Upper lobe of right lung (tissue), 1 donor: ENCODE data around the gene STX10. TPM values are rescaled to one million over a fixed set of nuclear protein-coding genes. Genes with fewer than 3 reads are reported as not detected.

ENCODE experiments used
- ATAC-seq: fragments of 200-7000 bp; cut with Tn5 transposase; one replicate; pipeline ENCODE4 v1.9.1; 2020; ENCODE audit warnings: mild to moderate bottlenecking, moderate library complexity
- DNase-seq: peaks from one replicate; pipeline ENCODE4 v3.0.0-alpha.2; 2020
- H3K27ac ChIP-seq: fragments of 200-600 bp; one replicate; pipeline ENCODE4 v1.8.0; 2022
- H3K27me3 ChIP-seq: fragments of 200-600 bp; one replicate; pipeline ENCODE4 v1.8.0; 2022; ENCODE audit warnings: mild to moderate bottlenecking
- H3K36me3 ChIP-seq: fragments of 200-600 bp; one replicate; pipeline ENCODE4 v1.8.0; 2022
- H3K4me1 ChIP-seq: fragments of 200-600 bp; one replicate; pipeline ENCODE4 v1.8.0; 2022
- H3K4me3 ChIP-seq: fragments of 200-600 bp; one replicate; pipeline ENCODE4 v1.8.0; 2022; ENCODE audit warnings: mild to moderate bottlenecking
- H3K9me3 ChIP-seq: fragments of 200-600 bp; one replicate; pipeline ENCODE4 v1.8.0; 2022
- CTCF ChIP-seq: fragments of 200-600 bp; IDR thresholded peaks from one replicate; pipeline ENCODE4 v1.8.0; 2022; ENCODE audit warnings: antibody characterized with exemption
- intact Hi-C: fragments of 100-400 bp; cut with DNase I; formaldehyde crosslinking; loops from one replicate; pipeline ENCODE4 v1.11.0; 2022
- total RNA-seq: library from RNA; stranded (reverse); fragmentation: NEBNext Ultra II Directional; extraction: Animal tissue kit (Norgen Biotek cat#: 25700); gene quantifications from one replicate; pipeline ENCODE4 v1.2.1, GENCODE V29; 2021
- donor health status: DM: no; HTN: yes; CAD: no; lungs with severe emphysema.

The STX10 gene
- total RNA-seq, 1 donor from 2014 or later, result 65.4 TPM

- DNase-seq (no peak), ATAC-seq (no peak)
- Histone ChIP-seq H3K36me3 (peaks cover 18% of the 10 kb centered on the region), H3K27me3 (no peaks in the 10 kb centered on the region), H3K4me1 (peaks cover 9% of the 10 kb centered on the region), H3K27ac (no peak overlapping the region), H3K4me3 (no peak overlapping the region), H3K9me3 (no peaks in the 10 kb centered on the region)
- no peak for TF ChIP-seq CTCF
- intact Hi-C loops, result no loop called here
Measured at GRCh38 chr19:13146763-13147563, 3.2 kb downstream of the STX10 start.

- no peak overlapping the region for H3K27ac ChIP-seq
Measured at GRCh38 chr19:13139633-13140311, 10.4 kb downstream of the STX10 start.

GRCh38 chr19:13138916-13139198 lies 11.3 kb downstream of the STX10 start:
- Histone ChIP-seq H3K27me3 (no peaks in the 10 kb centered on the region), H3K4me1 (no peaks in the 10 kb centered on the region), H3K9me3 (no peaks in the 10 kb centered on the region), H3K36me3 (peaks cover 36% of the 10 kb centered on the region), H3K4me3 (no peak overlapping the region), H3K27ac (no peak overlapping the region)
- ATAC-seq, result no peak
- intact Hi-C loops, result no loop called here
- no peak for DNase-seq
- no peak for TF ChIP-seq CTCF

More at GRCh38 chr19:13139633-13140311, 10.4 kb downstream of the STX10 start:
- Histone ChIP-seq H3K9me3 (no peaks in the 10 kb centered on the region), H3K4me1 (no peaks in the 10 kb centered on the region), H3K27me3 (no peaks in the 10 kb centered on the region), H3K4me3 (no peak overlapping the region), H3K36me3 (peaks cover 45% of the 10 kb centered on the region)
- DNase-seq, result no peak
- ATAC-seq, result no peak
- no peak for TF ChIP-seq CTCF
- intact Hi-C loops, result no loop called here

- no peak overlapping the region for H3K27ac ChIP-seq
- ATAC-seq (no peak), DNase-seq (no peak)
- H3K4me3 ChIP-seq, result no peak overlapping the region
- TF ChIP-seq CTCF, result no peak
- H3K9me3 ChIP-seq, result no peaks in the 10 kb centered on the region
- peaks cover 34% of the 10 kb centered on the region for H3K36me3 ChIP-seq
- intact Hi-C loops, result no loop called here
- peaks cover under 1% of the 10 kb centered on the region for H3K4me1 ChIP-seq
- no peaks in the 10 kb centered on the region for H3K27me3 ChIP-seq
Measured at GRCh38 chr19:13138171-13138915, 11.8 kb downstream of the STX10 start.

- Histone ChIP-seq H3K4me1 (peaks cover 5% of the 10 kb centered on the region), H3K9me3 (no peaks in the 10 kb centered on the region), H3K36me3 (peaks cover 34% of the 10 kb centered on the region), H3K27me3 (no peaks in the 10 kb centered on the region), H3K4me3 (no peak overlapping the region), H3K27ac (no peak overlapping the region)
- TF ChIP-seq CTCF, result no peak
- ATAC-seq, result no peak
- no peak for DNase-seq
- intact Hi-C loops, result no loop called here
Measured at GRCh38 chr19:13137290-13137794, 12.8 kb downstream of the STX10 start.
